CD4-positive, alpha-beta T cell treated with Interleukin-4 for 4 hours (primary cell): ENCODE data around the gene WEE1.

ENCODE experiments used
- DNase-seq: peaks from one replicate; pipeline ENCODE4 v3.0.0-alpha.2; 2020

Gene WEE1

DNA sequence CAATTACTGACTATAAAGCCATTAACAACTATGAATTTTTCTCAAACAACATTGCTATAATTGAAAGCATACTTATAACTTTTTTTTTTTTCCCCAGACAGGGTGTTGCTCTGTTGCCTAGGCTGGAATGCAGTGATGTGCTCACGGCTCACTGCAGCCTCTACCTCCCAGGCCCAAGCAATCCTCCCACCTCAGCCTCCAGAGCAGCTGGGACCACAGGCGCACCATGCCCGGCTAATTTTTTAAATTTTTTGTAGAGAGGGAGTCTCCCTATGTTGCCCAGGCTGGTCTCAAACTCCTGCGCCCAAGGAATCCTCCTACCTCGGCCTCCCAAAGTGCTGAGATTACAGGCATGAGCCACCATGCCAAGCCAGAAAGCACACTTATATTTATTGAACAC, 6.1 kb upstream of the WEE1 start:
- DNase-seq: no peak

DNA sequence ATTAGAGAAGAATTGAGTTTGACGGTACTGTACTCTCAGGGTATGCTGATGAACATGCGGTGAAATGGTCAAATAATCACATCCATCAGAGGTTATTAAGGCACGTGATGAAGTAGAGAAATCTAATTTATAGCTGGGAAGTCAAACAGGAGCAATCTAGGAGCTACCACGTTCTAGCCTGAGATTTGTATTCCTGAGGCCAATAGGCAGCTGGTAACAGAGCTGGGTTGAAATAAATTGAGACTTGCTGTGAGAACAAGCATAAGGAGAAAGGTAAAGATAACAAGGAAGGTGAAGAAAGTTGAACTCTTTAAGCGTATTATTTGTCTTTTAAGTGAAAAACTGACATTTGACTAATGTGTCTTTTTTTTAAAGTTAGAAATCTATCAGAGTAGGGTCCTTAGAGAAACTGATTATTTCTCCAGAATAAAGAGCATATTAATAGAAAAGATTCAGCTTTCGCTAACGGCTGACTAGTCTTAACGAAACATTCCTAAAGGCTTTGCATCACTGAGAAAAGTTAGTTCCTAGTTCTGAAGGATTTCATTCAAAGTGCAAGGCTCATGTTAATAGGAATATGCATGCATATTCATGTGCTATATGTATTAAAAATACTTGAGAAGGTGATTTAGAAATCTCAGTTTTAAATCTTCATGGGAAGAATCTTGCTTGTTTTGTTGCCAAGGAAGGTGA, 5.2 kb upstream of the WEE1 start:
- no peak for DNase-seq

DNA sequence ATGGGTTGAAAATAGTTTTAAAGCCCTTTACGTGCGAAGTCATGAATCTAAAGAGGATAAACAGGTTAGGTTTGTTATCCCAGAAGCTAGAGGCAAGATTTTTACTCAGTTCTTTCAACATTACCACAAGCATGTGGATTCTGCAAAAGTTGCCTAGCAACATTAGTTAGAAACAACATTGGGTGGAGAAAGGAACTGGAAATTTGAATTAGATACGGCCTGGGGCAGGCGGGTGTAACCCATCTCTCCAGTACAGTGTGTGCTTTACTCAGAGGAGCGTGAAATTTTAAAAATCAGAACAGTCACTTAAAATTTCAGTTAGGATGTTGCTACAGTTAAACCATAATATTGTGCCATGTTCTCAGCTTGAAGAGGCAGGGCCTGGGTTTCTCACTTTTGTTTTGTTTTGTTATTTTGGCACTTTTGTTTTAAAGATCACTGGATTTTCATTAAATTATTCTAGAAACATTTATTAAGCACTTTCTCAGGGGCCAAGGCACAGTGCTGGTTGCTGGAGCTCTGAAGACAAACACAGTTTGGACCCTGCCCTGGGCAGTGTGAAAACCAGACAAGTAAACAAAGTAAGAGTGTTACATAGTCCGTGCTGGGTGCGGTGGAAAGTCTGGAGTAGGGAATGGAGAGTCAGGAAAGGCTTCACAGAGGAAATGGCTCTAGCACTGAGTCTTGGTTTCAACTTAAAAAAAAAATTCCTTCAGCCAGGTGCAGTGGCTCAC, 4.4 kb upstream of the WEE1 start:
- peak; percentile 78 for DNase-seq

DNA sequence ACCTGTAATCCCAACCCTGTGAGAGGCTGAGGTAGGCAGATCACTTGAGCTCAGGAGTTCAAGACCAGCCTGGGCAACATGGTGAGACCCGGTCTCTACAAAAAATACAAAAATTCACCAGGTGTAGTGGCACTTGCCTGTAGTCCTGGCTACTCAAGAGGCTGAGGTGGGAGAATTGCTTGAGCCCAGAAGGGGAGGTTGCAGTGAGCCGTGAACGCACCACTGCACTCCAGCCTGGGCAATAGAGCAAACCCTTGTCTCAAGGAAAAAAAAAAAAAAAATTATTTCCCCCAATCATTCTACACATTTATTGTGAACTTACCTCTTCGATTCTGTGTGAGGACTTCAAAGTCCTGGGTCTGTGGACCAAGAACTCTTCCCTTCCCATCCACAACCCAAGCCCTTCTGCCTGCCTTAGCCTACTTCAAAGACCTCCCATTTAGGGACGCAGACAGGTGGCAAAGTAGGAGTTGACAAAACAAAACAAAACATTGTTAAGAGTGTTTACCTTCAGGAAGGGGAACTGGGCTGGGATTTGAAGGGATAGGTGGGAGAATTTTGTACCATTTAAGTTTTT, 3.8 kb upstream of the WEE1 start:
- DNase-seq: no peak

DNA sequence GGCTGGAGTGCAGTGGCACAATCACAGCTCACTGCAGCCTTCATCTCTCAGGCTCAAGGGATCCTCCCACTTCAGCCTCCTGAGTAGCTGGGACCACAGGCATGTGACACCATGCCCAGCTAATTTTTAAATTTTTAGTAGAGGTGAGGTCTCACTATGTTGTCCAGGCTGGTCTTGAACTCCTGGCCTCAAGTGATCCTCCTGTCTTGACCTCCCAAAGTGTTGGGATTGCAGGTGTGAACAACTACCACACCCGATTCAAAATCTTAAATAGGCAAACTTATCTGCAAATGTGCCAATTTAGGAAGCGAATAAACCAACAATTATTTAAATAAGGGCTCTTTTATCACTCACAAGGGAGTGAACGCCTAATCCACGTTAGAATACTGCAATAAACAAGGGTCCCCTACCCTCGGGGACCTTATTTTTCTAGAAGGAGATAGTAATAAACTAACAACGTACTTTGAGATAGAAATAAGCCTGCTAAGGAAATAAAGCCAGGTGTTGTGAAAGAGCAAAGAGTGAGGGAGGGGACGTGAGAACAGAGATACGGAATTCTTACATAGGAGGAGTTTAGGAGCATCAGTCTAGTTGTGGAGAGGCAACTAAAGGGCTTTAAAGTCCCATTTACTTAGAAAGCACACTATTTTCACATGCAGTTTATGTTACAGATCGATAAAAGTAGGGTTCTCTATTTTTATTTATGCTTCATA, 3.0 kb upstream of the WEE1 start:
- DNase-seq: no peak

DNA sequence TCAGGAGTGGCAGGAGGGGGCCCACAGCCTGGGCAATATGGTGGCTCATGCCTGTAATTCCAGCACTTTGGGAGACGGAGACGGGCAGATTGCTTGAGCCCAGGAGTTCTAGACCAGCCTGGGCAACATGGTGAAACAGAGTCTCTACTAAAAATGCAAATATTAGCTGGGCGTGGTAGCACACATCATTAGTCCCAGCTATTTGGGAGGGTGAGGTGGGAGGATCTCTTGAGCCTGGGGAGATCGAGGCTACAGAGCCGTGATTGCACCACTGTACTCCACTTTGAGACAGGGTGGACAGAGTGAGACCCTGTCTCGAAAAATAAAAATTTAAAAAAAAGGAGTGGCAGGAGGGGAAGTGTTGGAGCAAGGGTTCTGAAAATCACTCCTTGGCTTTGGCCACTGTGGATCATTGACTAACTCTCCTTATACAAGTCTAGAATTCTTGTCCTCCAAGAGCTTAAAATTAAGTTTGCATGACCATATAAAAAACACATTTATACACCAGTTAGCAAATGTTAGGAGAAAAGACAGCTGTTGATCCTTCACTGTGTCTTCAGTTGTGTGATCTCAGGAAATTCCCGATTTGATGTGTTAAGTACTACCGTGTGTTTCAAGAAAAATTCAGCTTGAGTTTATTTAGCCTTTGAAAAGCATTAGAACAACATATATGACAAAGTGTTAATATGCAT, 2.3 kb upstream of the WEE1 start:
- no peak for DNase-seq

DNA sequence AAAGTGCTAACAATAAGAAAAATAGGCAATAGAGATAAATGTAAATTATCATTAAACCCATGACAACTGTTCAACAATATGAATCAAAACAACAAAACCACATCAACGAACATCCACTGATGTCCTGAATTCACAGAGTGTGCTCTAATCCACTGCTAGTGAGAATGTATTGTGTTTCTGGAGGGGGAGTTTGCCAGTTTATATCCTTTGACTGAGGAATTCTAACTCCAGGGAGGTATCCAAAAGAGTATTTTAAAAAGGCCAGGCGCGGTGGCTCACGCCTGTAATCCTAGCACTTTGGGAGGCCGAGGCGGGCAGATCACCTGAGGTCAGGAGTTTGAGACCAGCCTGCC, 1.7 kb upstream of the WEE1 start:
- DNase-seq: no peak

DNA sequence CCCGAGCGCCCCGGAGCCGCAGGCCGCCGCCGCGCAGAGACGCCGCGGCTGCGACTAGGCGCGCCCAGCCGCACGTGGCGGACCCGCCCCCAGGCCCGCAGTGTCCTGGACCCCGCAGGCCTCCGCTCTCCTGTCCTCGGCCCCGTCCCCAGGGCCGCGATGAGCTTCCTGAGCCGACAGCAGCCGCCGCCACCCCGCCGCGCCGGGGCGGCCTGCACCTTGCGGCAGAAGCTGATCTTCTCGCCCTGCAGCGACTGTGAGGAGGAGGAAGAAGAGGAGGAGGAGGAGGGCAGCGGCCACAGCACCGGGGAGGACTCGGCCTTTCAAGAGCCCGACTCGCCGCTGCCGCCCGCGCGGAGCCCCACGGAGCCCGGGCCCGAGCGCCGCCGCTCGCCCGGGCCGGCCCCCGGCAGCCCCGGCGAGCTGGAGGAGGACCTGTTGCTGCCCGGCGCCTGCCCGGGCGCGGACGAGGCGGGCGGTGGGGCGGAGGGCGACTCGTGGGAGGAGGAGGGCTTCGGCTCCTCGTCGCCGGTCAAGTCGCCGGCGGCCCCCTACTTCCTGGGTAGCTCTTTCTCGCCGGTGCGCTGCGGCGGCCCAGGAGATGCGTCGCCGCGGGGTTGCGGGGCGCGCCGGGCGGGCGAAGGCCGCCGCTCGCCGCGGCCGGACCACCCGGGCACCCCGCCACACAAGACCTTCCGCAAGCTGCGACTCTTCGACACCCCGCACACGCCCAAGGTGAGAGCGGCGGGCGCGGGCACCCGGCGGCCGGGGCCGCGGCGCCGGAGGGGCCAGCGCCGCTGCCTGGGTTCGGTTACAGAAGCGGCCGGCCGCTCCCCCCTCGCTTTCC, 528 bp downstream of the WEE1 start:
- no peak for DNase-seq

DNA sequence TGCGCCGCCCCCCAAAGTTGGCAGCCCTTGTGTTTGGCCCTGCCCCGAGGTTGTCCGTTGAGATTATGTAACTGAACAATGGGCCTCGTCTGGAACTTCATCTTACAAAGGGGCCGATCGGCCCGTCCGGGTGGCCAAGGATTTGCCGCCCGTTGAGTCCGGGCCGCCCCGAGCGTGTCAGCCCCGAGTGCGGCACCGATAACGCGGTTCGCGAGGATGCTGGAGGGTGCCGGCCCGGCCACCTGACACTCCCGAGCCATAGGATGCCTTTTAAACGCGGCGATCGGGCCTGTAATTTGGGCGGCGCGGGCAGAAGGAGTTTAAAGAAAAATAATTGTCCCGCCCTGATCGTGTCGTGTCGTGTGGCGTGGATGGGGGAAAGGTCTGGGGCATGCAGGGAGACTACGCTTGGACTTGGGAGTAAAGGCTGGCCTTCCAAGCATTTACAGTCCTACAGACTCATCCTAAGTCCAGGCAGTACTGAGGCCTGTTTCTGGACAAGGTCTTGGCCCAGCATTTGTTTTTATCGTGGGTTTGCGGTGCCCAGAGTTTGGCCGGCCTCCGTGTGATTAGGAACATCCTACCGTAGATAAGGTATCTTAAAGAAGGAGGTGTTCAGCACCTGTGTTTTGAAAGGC, 1.3 kb downstream of the WEE1 start:
- DNase-seq: no peak

DNA sequence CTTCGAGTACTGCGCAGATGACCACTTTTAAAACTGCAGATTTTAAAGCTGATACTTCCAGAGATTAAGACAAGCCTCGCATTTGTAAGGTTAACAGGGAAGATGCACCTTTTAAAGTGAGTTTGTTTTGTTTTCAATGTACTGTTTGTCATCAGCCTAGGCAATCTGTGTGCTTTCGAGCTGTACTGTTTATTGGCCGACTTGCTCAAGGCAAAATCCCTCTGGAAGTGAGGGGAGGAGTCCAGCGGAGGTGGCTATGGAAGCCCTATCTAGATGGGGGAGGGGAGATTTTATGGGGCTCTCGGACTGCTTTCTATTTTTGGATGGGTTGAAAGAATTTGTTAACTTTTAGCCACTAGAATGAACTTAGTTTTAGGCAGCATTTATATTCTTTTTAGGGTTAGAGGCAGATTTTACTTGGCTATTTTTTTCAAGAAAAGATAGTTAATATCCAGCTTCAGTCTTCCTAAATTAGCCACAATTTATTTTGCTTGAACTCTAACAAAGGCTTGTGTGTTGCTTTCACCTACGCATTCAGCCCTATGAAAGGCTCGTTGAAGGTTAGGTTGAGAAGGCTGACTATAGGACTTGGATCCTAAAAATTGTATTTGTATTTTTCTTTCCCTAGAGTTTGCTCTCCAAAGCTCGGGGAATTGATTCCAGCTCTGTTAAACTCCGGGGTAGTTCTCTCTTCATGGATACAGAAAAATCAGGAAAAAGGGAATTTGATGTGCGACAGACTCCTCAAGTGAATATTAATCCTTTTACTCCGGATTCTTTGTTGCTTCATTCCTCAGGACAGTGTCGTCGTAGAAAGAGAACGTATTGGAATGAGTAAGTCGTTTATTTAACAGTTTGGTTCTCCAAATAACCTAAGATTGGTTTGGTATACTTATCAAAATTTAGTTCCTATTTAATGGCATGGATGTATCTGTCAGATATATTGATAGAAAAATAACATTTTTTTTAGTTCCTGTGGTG, 2.1 kb downstream of the WEE1 start:
- peak; percentile 32 for DNase-seq

DNA sequence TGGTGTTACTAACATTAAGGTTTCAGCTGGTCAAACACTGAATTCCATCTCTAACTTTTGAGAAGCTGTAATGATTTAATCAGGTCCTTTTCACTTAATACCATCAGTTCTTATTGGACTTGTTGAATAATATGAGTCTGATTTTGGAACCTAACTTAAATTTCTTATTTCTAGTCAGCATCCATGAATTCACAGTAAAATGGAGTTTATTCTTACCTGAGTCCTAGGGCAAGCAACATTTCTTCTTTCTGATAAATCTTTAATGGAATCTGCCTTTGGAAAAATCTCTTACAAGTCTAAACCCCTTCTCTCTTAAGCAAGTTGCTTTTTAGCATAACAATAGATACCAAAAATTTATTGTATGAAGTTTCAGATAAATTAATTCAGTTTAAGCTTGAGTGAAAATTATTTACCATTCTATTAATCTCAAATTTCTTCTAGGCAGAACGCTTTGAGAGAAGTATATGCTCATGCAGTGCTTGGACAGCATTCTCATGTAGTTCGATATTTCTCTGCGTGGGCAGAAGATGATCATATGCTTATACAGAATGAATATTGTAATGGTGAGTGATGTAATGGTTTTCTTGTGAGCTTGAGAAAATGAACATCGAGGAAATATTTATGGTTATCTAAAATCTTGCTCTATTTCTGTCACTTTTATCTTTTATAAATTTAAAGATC, 3.4 kb downstream of the WEE1 start:
- no peak for DNase-seq

- peak; percentile 38 for DNase-seq
Measured at GRCh38 chr11:9577556-9577955, 4.1 kb downstream of the WEE1 start.

DNA sequence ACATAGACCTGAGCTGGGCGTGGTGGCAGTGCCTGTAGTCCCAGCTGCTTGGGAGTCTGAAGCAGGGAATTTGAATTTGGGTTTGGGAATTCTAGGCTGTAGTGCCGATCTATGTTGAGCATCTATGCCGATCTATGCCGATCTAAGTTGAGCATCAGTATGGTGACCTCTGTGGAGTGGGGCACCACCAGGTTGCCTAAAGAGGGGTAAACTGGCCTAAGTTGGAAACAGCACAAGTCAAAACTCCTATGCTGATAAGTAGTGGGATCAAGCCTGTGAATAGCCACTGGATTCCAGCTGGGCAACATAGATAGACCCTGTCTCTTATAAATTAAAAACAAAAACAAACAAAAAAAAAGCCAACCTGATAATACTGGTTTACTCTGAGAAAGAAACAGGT, 7.4 kb downstream of the WEE1 start:
- no peak for DNase-seq

- DNase-seq: no peak
Measured at GRCh38 chr11:9581556-9582161, 8.2 kb downstream of the WEE1 start.

GRCh38 chr11:9590717-9591116, 17.2 kb downstream of the WEE1 start:
- no peak for DNase-seq

- no peak for DNase-seq
Measured at GRCh38 chr11:9594267-9595046, 21.0 kb downstream of the WEE1 start.

GRCh38 chr11:9596926-9597464, 23.5 kb downstream of the WEE1 start:
- DNase-seq: no peak

- no peak for DNase-seq
Measured at GRCh38 chr11:9600166-9600565, 26.7 kb downstream of the WEE1 start.
